OCI-LY1 (cell line): Measurements from ENCODE around the gene TSPAN6.

Source experiments
- H2AFZ ChIP-seq: fragments of 200-600 bp; sonication (generic), shearing (Covaris generic); 2 replicates; pipeline ENCODE4 v1.6.0; 2014; ENCODE audit warnings: antibody characterized with exemption, mild to moderate bottlenecking, low read length
- H3F3A ChIP-seq: fragments of 200-600 bp; sonication (generic), shearing (Covaris generic); 2 replicates; pipeline ENCODE4 v1.6.0; 2014; ENCODE audit warnings: mild to moderate bottlenecking, antibody characterized with exemption, low read length, moderate library complexity; ENCODE audit not compliant: insufficient read depth
- H3K27ac ChIP-seq: fragments of 200-600 bp; sonication (generic); 2 replicates; pipeline ENCODE4 v1.5.1; 2014; ENCODE audit warnings: low read length, mixed run types, mild to moderate bottlenecking, low read depth; ENCODE audit not compliant: poor library complexity, severe bottlenecking
- H3K27me3 ChIP-seq: fragments of 200-600 bp; sonication (generic); 2 replicates; pipeline ENCODE4 v1.6.0; 2014; ENCODE audit warnings: antibody characterized with exemption, mild to moderate bottlenecking, low read length, moderate library complexity; ENCODE audit not compliant: insufficient read depth
- H3K36me3 ChIP-seq: fragments of 200-600 bp; sonication (generic); 2 replicates; pipeline ENCODE4 v1.6.1; 2014; ENCODE audit warnings: mild to moderate bottlenecking, antibody characterized with exemption, low read length, moderate library complexity, mixed read lengths; ENCODE audit not compliant: insufficient read depth
- H3K4me1 ChIP-seq: fragments of 200-600 bp; sonication (generic); 2 replicates; pipeline ENCODE4 v1.5.1; 2014; ENCODE audit warnings: mild to moderate bottlenecking, low read length, moderate library complexity; ENCODE audit not compliant: insufficient read depth, severe bottlenecking
- H3K4me2 ChIP-seq: fragments of 200-600 bp; sonication (generic), shearing (Covaris generic); 2 replicates; pipeline ENCODE4 v1.6.1; 2014; ENCODE audit warnings: low read length
- H3K4me3 ChIP-seq: fragments of 200-600 bp; sonication (generic); 2 replicates; pipeline ENCODE4 v1.5.1; 2014; ENCODE audit warnings: low read length, low read depth, mild to moderate bottlenecking, mixed read lengths; ENCODE audit not compliant: poor library complexity, severe bottlenecking
- H3K79me2 ChIP-seq: fragments of 200-600 bp; shearing (Covaris generic); 2 replicates; pipeline ENCODE4 v1.6.1; 2016; ENCODE audit warnings: mixed run types, low read length, mixed read lengths; ENCODE audit not compliant: insufficient read depth
- H3K9ac ChIP-seq: fragments of 200-600 bp; sonication (generic), shearing (Covaris generic); 2 replicates; pipeline ENCODE4 v1.6.1; 2014; ENCODE audit warnings: mild to moderate bottlenecking, low read length, mixed read lengths
- H3K9me2 ChIP-seq: fragments of 200-600 bp; sonication (generic), shearing (Covaris generic); 2 replicates; pipeline ENCODE4 v1.6.1; 2014; ENCODE audit warnings: low read depth, mild to moderate bottlenecking, low read length, mixed read lengths
- H3K9me3 ChIP-seq: fragments of 200-600 bp; shearing (Covaris generic); 2 replicates; pipeline ENCODE4 v1.6.1; 2014; ENCODE audit warnings: low read length, mixed read lengths
- H4K20me1 ChIP-seq: fragments of 200-600 bp; sonication (generic), shearing (Covaris generic); 2 replicates; pipeline ENCODE4 v1.6.0; 2016; ENCODE audit warnings: mild to moderate bottlenecking, low read length; ENCODE audit not compliant: insufficient read depth
- CTCF ChIP-seq: fragments of 200-600 bp; sonication (generic), shearing (Covaris generic); IDR thresholded peaks from 2 replicates; pipeline ENCODE4 v1.5.1; 2017; ENCODE audit warnings: mild to moderate bottlenecking, antibody characterized with exemption, low read length, moderate library complexity, mixed read lengths
- EZH2 ChIP-seq: fragments of 200-600 bp; sonication (generic), shearing (Covaris generic); IDR thresholded peaks from 2 replicates; pipeline ENCODE4 v1.8.0; 2017; ENCODE audit warnings: borderline replicate concordance, mixed run types, mild to moderate bottlenecking, antibody characterized with exemption, low read length, moderate library complexity, mixed read lengths

The TSPAN6 gene

GRCh38 chrX:100636321-100636991 lies at the start of gene TSPAN6:
TSS of gene TSPAN6 (minus strand) at chrX:100636806. CDS start at chrX:100636694, 112 bp downstream.
- no peaks in the 10 kb centered on the region for H3F3A ChIP-seq
- TF ChIP-seq EZH2, result no peak
- TF ChIP-seq CTCF, result peak; percentile 44; the same call in 1 of the 2 replicates
- no peaks in the 10 kb centered on the region for H3K9me3 ChIP-seq
- H3K36me3 ChIP-seq, result no peaks in the 10 kb centered on the region
- H3K4me1 ChIP-seq, result no peaks in the 10 kb centered on the region
- no peaks in the 10 kb centered on the region for H3K27me3 ChIP-seq
- H3K27ac ChIP-seq, result no peak within 1 kb of the TSS
- peak within 1 kb of the TSS; percentile 54; the same call in 1 of the 2 replicates for H3K4me2 ChIP-seq
- H3K9ac ChIP-seq, result no peak within 1 kb of the TSS; the same call in 1 of the 2 replicates
- H3K9me2 ChIP-seq, result no peaks in the 10 kb centered on the region
- no peaks in the 10 kb centered on the region for H3K79me2 ChIP-seq
- no peak within 1 kb of the TSS for H2AFZ ChIP-seq
- H4K20me1 ChIP-seq, result no peaks in the 10 kb centered on the region
- peak within 1 kb of the TSS; percentile 53 for H3K4me3 ChIP-seq

GRCh38 chrX:100685997-100686305 lies 49.3 kb upstream of the TSPAN6 start:
- no peaks in the 10 kb centered on the region for H3K36me3 ChIP-seq
- H3K27me3 ChIP-seq, result no peaks in the 10 kb centered on the region
- H3K4me2 ChIP-seq, result no peak overlapping the region
- no peaks in the 10 kb centered on the region for H3K9me3 ChIP-seq
- no peak overlapping the region for H3K9ac ChIP-seq
- H3K4me3 ChIP-seq, result no peak overlapping the region
- no peaks in the 10 kb centered on the region for H3K9me2 ChIP-seq
- H3K27ac ChIP-seq, result no peak overlapping the region
- TF ChIP-seq EZH2 (no peak), CTCF (no peak)
- no peaks in the 10 kb centered on the region for H3K4me1 ChIP-seq
- no peaks in the 10 kb centered on the region for H4K20me1 ChIP-seq
- H3F3A ChIP-seq, result no peaks in the 10 kb centered on the region
- H3K79me2 ChIP-seq, result no peaks in the 10 kb centered on the region
- H2AFZ ChIP-seq, result no peak overlapping the region

- Histone ChIP-seq H3K9ac (no peak overlapping the region), H3K36me3 (no peaks in the 10 kb centered on the region), H3F3A (no peaks in the 10 kb centered on the region), H3K27me3 (no peaks in the 10 kb centered on the region), H4K20me1 (no peaks in the 10 kb centered on the region), H3K9me3 (no peaks in the 10 kb centered on the region), H2AFZ (no peak overlapping the region), H3K4me3 (no peak overlapping the region), H3K79me2 (no peaks in the 10 kb centered on the region), H3K4me2 (no peak overlapping the region), H3K4me1 (no peaks in the 10 kb centered on the region), H3K9me2 (no peaks in the 10 kb centered on the region), H3K27ac (no peak overlapping the region)
- peak; percentile 71 for TF ChIP-seq CTCF
- no peak for TF ChIP-seq EZH2
Measured at GRCh38 chrX:100685284-100685996, 48.8 kb upstream of the TSPAN6 start.
